Mesothelial cell of epicardium (in vitro differentiated cells): ENCODE results near the gene FOXP1. TPM values are rescaled to one million over a fixed set of nuclear protein-coding genes. Genes with fewer than 3 reads are reported as not detected.

Experiments
- DNase-seq, 2 experiments: peaks; one replicate each; pipeline ENCODE4 v3.0.0; 2021; ENCODE audit warnings: low spot score in 2 of 2; ENCODE audit not compliant: unreplicated experiment in 2 of 2
- H3K27ac Mint-ChIP-seq: 2 replicates; pipeline ENCODE4 v1.8.0; 2021; ENCODE audit warnings: mixed read lengths
- H3K27me3 Mint-ChIP-seq: 2 replicates; pipeline ENCODE4 v1.8.0; 2021; ENCODE audit warnings: low read depth, mixed read lengths
- H3K36me3 Mint-ChIP-seq: 2 replicates; pipeline ENCODE4 v1.8.0; 2021; ENCODE audit warnings: mixed read lengths
- H3K4me1 Mint-ChIP-seq: 2 replicates; pipeline ENCODE4 v1.8.0; 2021; ENCODE audit warnings: mixed read lengths
- H3K4me3 Mint-ChIP-seq: 2 replicates; pipeline ENCODE4 v1.8.0; 2021; ENCODE audit warnings: mild to moderate bottlenecking, moderate library complexity, mixed read lengths
- H3K9me3 Mint-ChIP-seq: 2 replicates; pipeline ENCODE4 v1.8.0; 2021; ENCODE audit warnings: mixed read lengths
- CTCF ChIP-seq: fragments of 200-600 bp; sonication (generic); IDR thresholded peaks from one replicate; pipeline ENCODE4 v1.5.0; 2021; ENCODE audit warnings: antibody characterized with exemption; ENCODE audit not compliant: unreplicated experiment
- total RNA-seq: library from RNA; stranded (reverse); gene quantifications from 3 replicates; pipeline ENCODE4 v1.2.1, GENCODE V29; 2021

The FOXP1 gene
- total RNA-seq, 1 donor from 2014 or later: 187 TPM

- Mint-ChIP-seq H3K4me3 (no peak overlapping the region), H3K27ac (peak overlapping the region; percentile 53)
Observed at GRCh38 chr3:71586810-71587242, 3.3 kb upstream of the FOXP1 start.

DNA sequence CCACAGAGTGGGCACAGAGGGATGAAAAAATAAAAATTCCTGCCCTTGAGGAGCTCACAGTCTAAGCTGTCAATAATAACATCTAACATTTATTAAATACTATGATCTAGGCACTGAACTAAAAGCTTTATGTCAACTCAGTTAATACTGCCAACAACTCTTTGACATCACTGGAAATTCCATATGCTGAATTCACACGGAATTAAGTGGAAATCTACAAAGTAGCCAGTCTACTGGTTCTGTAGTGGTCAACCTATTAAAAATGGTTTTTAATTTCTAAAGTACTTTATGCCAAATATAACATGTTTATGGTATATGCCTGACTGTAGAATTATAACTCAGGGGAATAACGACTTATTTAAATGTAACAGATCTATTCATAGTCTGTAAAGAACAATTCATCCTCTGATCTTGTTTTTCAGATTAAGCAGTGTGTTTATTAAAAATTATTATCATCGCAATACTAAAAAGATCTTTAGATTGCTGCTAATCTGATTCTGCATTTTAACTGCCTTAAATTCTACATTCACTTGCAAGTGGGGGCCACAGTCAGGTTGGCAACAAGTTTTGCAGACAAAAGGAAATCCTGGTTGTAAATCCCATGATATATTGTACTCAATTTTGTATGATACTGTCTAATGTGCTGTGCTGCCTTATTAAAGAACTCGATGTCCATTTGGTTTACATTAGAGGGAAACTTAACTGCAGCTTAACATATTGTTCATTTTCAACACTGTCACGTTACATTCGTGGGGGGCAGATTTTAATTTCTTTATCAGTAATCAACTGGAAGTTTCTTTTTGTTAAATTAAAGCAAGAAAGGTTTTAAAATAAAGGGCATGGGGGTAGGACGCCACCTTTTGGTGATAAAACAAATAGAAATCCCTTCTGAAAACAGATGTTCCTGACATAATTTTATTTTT lies 2.6 kb upstream of the FOXP1 start:
- H3K27ac Mint-ChIP-seq: peak overlapping the region; percentile 97
- no peak overlapping the region for H3K4me3 Mint-ChIP-seq

More at GRCh38 chr3:71586810-71587242, 3.3 kb upstream of the FOXP1 start:
- DNase-seq: no peak
- TF ChIP-seq CTCF: no peak
- peaks cover 41% of the 10 kb centered on the region for H3K4me1 Mint-ChIP-seq
- no peaks in the 10 kb centered on the region for H3K27me3 Mint-ChIP-seq
- H3K9me3 Mint-ChIP-seq: peaks cover 11% of the 10 kb centered on the region
- H3K36me3 Mint-ChIP-seq: peaks cover 4% of the 10 kb centered on the region

GRCh38 chr3:71585131-71585530 lies 1.6 kb upstream of the FOXP1 start:
- H3K27me3 Mint-ChIP-seq: no peaks in the 10 kb centered on the region
- H3K4me1 Mint-ChIP-seq: peaks cover 50% of the 10 kb centered on the region
- peaks cover 2% of the 10 kb centered on the region for H3K36me3 Mint-ChIP-seq
- no peak for DNase-seq
- no peak for TF ChIP-seq CTCF
- H3K4me3 Mint-ChIP-seq: peak overlapping the region; percentile 77
- H3K9me3 Mint-ChIP-seq: peaks cover 4% of the 10 kb centered on the region
- H3K27ac Mint-ChIP-seq: peak overlapping the region; percentile 97

More for the DNA sequence above, 2.6 kb upstream of the FOXP1 start:
- Mint-ChIP-seq H3K9me3 (peaks cover 11% of the 10 kb centered on the region), H3K4me1 (peaks cover 41% of the 10 kb centered on the region), H3K36me3 (peaks cover 4% of the 10 kb centered on the region), H3K27me3 (no peaks in the 10 kb centered on the region)
- peak; percentile 59 for TF ChIP-seq CTCF
- no peak for DNase-seq

GRCh38 chr3:71584394-71585011 lies 975 bp upstream of the FOXP1 start:
- Mint-ChIP-seq H3K4me3 (peak overlapping the region; percentile 77), H3K9me3 (no peaks in the 10 kb centered on the region), H3K27me3 (no peaks in the 10 kb centered on the region), H3K27ac (peak overlapping the region; percentile 97), H3K36me3 (no peaks in the 10 kb centered on the region), H3K4me1 (peaks cover 56% of the 10 kb centered on the region)
- no peak for TF ChIP-seq CTCF
- DNase-seq: peak; percentile 23 to 63

GRCh38 chr3:71582612-71583565 lies 639 bp downstream of the FOXP1 start:
- H3K9me3 Mint-ChIP-seq: no peaks in the 10 kb centered on the region
- H3K27me3 Mint-ChIP-seq: no peaks in the 10 kb centered on the region
- TF ChIP-seq CTCF: no peak
- peaks cover 59% of the 10 kb centered on the region for H3K4me1 Mint-ChIP-seq
- peak overlapping the region; percentile 85 for H3K4me3 Mint-ChIP-seq
- peak; percentile 64 to 73 for DNase-seq
- no peaks in the 10 kb centered on the region for H3K36me3 Mint-ChIP-seq
- H3K27ac Mint-ChIP-seq: peak overlapping the region; percentile 99
